Transverse colon (tissue), 4 donors: ENCODE measurements around the gene NMU.

Experiments used
- CTCF ChIP-seq, 5 experiments: fragments of 200-600 bp in 3 of 5; fragments of 450-650 bp in 2 of 5; sonication (generic) in 3 of 5; IDR thresholded peaks; 1 replicate in 2 of 5; 2 replicates in 3 of 5; pipeline ENCODE4 v1.5.1; 2016 to 2017; ENCODE audit warnings: antibody characterized with exemption in 5 of 5, inconsistent platforms in 3 of 5, mild to moderate bottlenecking in 2 of 5, moderate library complexity in 1 of 5
- POLR2AphosphoS5 ChIP-seq, 3 donors: sonication (generic); formaldehyde crosslinking; IDR thresholded peaks; one replicate each; pipeline ENCODE4 v1.6.1; 2016; ENCODE audit warnings: antibody characterized with exemption in 3 of 3

GRCh38 chr4:55546756-55547465 is 89.2 kb downstream of the NMU start, which contains the start of gene CLOCK:
- TF ChIP-seq CTCF (IDR thresholded peaks at IDR 0.05) (peak; percentile 52 to 74 (median 63)), POLR2AphosphoS5 (IDR thresholded peaks at IDR 0.05) (peak; percentile 59 to 71 (median 65))
